ENCODE results near the gene TTYH1.
A peak's percentile ranks its signal among the peaks of the same experiment; 100 is the strongest.
"Not testable (repeated sequence)": the region's sequence is repeated elsewhere in the genome, so short reads cannot be mapped to it uniquely, and the experiment has no call there.

TTYH1 gene

GRCh38 chr19:54415208-54415900 lies at the start of gene TTYH1:
Gene TTYH1 (plus strand): TSS chr19:54415464. CDS start chr19:54415553, 89 bp downstream.
- no peak for DNase-seq

DNA sequence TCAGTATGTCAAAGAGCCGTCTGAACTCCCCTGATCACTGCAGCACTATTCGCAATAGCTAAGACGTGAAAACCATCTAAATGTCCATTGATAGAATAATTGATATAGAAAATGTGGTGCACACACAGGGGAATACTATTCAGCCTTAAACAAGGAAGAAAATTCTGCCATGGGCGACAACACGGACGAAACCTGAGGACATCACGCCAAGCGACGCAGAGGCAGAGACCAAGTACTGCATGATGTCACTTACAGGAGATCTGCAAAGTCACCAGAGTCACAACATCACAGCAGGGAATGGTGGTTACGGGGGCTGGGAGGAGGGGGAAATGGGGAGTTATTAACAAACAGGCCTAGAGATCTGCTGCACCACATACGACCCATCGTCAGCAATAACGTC lies 49.5 kb upstream of the TTYH1 start:
- not testable (repeated sequence) for DNase-seq

DNA sequence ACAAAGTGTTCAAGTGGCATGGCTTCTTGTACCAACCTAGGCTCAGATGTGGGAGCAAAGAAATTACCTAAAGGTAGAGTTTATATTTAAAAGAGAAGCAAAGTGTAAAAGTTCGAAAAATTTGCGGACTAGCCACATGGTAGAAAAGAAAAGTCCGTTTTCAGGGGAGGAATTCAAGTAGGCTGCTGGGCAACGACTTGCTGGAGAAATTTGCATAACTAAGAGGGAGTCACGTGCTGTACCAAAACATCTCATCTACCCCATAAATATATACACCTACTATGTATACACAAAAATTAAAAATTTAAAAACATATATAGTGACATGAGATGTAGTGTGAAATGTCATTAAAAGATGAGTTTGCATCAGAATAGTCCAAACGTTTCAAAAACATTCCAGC lies 48.5 kb upstream of the TTYH1 start:
- no peak for DNase-seq

DNA sequence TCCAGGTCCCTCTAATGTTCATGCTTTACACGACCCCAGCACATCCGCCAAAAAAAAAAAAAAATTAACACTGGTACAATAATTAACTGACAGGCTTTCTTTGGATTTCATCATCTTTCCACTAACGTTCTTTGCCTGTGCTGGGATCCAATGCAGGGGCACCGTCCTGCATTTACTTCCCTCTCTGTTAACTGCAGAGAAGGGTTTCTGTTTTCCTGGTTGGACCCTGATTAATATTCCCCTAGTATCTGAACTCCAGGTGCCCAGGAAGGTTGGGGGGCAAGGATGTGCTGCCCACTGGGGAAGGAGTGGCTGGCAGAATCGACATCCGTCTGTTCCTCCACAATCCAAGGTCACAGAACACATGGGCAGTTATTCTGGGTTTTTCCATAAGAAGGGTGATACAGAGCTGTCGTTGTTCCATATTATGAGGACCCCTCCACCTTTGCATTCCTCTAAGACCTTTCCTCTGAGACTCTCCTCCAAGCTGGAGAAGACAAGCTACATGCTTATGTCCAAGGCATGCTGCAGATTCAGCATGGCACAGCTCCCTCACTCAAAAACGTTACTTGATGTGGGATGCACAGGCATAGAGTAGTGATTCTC lies 46.1 kb upstream of the TTYH1 start:
- DNase-seq: no peak

DNA sequence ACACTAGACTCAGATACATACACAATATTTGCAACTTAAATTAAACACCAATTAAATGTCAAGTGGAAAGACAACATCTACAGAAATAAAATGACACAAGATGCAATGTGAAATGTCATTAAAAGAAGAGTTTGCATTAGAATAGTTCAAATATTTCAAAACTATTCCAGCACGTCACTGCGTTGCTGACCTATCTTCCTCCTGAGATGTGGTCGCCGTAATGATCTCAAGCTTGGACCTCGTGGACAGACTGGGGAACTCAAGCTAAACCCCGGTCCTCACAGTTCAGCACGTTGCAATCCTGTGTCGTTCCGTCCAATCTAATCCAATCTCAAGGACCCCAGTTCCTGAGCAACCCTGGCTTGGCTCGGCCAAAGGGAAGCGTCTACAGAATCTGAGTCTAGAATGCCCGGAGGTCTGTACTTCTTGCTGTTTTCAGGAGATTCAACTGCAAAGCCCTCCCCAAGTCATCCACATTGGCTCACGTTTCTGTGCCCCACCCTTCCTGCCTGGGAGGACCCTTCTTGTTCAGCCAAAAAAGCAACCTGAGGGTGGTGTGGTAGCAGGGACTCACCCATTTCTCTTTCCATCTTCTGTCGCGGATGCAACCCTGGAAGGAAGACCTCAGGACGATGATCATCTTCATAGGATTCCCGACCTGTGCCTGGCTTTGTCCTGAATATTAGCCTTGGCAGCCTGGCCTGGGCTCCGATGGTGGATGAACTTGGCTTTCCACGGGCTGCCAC lies 45.4 kb upstream of the TTYH1 start:
- not testable (repeated sequence) for DNase-seq

DNA sequence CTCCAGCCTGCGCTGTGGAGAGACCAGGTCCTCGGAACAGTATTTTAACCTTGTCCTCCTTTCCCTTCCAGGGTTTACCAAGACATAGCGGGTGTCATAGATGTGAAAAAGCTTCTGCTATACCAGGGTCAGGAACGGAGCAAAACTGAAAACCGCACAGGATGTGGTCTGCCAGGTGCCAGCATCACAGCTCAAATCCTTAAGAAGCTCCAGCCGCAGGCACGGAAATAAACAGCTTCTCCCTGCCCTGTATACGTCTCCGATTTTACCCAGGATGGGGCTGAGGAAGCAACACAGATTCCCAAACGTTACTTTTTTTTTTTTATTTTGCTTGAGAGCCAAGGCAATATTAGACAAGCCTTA lies 44.8 kb upstream of the TTYH1 start:
- DNase-seq: not testable (repeated sequence)

GRCh38 chr19:54371453-54371852 lies 43.8 kb upstream of the TTYH1 start:
- not testable (repeated sequence) for DNase-seq

DNA sequence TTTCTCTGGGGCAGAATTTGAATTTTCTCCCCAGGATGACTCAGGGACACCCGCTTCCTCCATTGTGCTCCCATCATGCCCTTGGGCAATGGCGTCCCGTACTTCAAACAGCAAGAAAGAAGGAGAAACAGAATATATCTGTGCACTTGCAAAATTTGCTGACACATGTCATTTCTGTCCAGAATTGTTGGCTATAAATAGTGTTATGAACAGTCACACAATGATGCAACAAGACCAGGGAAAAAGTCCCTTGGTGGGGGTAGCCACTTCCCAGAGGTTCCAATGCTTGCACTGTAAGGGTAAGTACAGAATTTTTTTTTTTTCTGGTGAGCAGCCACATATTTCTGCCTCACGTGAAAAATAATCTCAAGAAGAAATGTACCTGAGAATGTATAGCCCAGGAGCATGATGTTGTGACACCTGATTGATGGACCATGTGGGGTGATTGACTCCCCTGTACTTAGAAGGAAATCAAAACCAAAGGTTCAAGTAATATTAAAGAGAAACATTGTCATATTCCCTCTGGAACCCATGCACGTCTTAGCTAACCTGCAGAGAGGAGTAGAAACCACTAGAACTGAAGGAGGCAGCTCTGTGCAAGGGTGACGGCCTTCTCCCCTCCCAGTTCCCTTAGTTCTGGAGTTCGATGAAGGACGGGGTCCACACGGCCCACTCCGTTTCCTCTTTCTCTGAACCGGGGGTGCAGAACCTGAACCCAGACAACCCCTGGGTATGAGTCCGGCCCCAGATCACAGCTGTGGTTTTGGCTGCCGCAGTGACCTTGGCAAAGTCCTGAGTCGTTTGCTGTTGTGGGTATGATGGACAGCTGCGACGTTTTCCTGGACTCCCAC lies 41.3 kb upstream of the TTYH1 start:
- no peak for DNase-seq

GRCh38 chr19:54375181-54375938 lies 39.9 kb upstream of the TTYH1 start:
- not testable (repeated sequence) for DNase-seq

GRCh38 chr19:54376610-54377285 lies 38.5 kb upstream of the TTYH1 start:
- DNase-seq: no peak

GRCh38 chr19:54379187-54379678 lies 36.0 kb upstream of the TTYH1 start:
- no peak for DNase-seq

DNA sequence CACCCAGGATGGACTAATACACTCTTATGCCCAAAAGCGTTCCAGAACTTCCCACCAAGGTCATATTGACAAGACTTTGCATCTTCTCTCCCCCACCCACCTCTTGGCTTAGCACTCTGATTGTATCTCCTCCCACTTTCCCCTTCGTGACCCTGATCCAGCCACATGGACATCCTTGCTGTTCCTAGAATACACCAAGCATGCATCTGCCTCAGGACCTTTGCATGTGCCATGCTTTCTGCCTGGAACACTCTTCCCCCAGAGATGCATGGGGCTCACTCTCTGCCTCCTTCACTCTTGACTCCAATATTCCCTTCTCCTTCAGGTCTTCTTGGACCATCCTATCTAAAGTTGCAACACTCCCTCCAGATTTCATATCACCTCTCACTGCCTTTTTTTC lies 34.4 kb upstream of the TTYH1 start:
- DNase-seq: no peak

- not testable (repeated sequence) for DNase-seq
These were observed 33.2 kb upstream of the TTYH1 start for GRCh38 chr19:54382041-54382440.

DNA sequence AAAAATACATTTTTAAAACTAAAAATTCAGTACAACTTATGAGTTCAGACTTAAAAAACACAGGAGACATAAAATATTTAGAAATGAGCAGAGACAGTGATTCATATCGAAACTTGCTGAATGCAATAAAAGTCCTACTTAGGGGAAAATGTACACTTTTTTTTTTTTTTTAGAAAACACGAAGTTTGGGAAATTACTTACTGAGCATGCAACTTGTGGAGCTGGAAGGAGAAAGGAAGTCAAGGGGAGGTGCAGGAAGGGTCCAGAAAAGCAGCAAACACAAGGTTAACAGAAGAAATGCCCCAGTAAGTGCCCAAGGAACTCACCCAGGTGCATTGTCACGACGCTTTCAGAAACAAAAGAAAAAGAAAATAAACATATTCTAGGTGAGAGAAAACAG lies 31.9 kb upstream of the TTYH1 start:
- DNase-seq: no peak

- DNase-seq: no peak
These were observed 27.1 kb upstream of the TTYH1 start for GRCh38 chr19:54387991-54388801.

DNA sequence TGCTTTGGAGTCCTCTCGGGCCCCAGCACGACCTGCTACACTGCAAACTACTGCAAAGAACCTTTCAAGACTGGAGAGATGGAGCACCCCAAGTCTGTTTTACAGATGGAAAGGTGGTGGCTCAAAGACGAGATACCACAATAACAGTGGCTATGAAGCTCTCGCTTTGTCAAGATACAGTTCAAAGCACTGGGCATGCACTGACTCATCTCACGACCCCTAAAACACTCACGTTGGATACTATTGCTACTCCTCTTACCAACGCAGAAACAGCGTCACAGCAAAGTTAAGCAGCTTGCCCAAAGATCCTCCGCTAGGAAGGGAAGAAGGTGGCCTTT lies 26.5 kb upstream of the TTYH1 start:
- no peak for DNase-seq

- no peak for DNase-seq
These were observed 25.7 kb upstream of the TTYH1 start for GRCh38 chr19:54389553-54389952.

DNA sequence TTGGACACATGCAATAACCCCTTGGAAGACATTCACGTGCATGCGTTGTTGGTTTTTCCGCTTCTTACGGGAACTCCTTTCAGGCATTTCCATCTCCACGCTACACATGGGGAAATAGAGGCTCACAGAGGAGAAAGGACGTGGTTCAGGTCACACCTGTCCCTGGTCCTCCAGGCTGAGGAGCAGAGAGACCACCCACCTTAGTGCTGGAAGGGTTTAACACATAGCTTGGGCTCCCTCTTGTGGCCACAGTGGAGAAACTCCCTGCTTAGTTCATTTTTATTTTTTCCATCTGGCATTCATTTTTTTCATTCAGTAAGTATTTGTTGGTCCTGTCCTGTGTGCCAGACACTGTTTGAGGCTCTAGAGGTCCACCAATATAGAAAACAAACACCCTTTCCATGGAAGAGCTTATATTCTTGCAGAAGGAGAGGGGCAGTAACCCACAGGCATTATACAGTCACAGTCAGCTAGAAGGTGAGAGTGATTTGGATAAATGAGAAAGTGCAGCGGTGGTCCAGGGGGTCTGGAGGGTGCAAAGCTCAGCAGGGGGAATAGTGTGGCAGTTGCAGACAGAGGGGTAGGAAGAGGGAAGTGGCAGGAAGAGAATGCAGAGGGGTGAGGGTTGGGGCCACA lies 24.2 kb upstream of the TTYH1 start:
- peak; percentile 60 for DNase-seq

DNA sequence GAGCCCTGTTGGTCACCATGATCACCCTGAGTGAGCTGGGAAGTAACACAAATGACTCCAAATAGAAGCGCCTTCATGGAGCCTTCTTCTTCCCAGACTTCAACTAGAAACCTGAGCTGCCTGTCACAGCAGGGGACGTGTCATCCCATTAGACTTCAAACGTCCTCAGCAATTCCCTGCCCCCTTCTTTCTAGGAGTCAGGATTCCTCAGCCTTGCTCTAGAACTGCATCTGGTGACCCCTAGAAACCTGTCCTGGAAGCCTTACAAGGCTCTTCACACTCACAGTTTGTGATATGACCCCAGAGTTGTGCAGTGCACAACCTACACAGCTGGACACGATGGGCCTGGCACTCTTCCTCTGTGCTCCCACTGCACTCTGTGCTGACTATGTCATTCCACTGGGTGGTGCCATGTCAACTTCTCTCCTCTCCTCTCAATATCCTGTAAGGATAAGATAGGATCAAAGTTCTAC lies 23.6 kb upstream of the TTYH1 start:
- no peak for DNase-seq

GRCh38 chr19:54392105-54392504 lies 23.2 kb upstream of the TTYH1 start:
- peak; percentile 26 for DNase-seq

Measured in COR-L47 (cell line).